ENCODE results near the gene SETDB1. TPM values are rescaled to one million over a fixed set of nuclear protein-coding genes. Genes with fewer than 3 reads are reported as not detected.

The SETDB1 gene
- total and polyA plus RNA-seq, 9 donors, result 31.5 to 41.5 (median 36.8) TPM

GRCh38 chr1:150973836-150974579 is 47.8 kb downstream of the SETDB1 start:
- peak overlapping the region; percentile 87 for H3K27ac ChIP-seq (ENCODE audit: low read length)
- H3K4me1 ChIP-seq (ENCODE audit: control insufficient read depth, insufficient read depth, low read length), result peaks cover 44% of the 10 kb centered on the region
- peak overlapping the region; percentile 91 for H3K4me3 ChIP-seq (ENCODE audit: low read length)
- no peaks in the 10 kb centered on the region for H3K27me3 ChIP-seq (ENCODE audit: control insufficient read depth, insufficient read depth, low read length)
- peaks cover 5% of the 10 kb centered on the region for H3K36me3 ChIP-seq (ENCODE audit: control insufficient read depth, insufficient read depth, low read length)
- DNase-seq, result peak; percentile 42
- 0% methylated on average over 67 of the region's 67 CpGs for WGBS (ENCODE audit: insufficient coverage)
- H3K9me3 ChIP-seq (replicated peaks; ENCODE audit: control insufficient read depth, low read depth, low read length), result no peaks in the 10 kb centered on the region

- H3K27ac ChIP-seq (ENCODE audit: low read length), result peak within 1 kb of the TSS; percentile 87
- H3K4me3 ChIP-seq (ENCODE audit: low read length), result peak within 1 kb of the TSS; percentile 91
- peaks cover 3% of the 10 kb centered on the region for H3K36me3 ChIP-seq (ENCODE audit: control insufficient read depth, insufficient read depth, low read length)
- no peaks in the 10 kb centered on the region for H3K9me3 ChIP-seq (replicated peaks; ENCODE audit: control insufficient read depth, low read depth, low read length)
- 2% methylated on average over 89 of the region's 106 CpGs for WGBS (ENCODE audit: insufficient coverage)
- peaks cover 50% of the 10 kb centered on the region for H3K4me1 ChIP-seq (ENCODE audit: control insufficient read depth, insufficient read depth, low read length)
- DNase-seq, result peak; percentile 94
- H3K27me3 ChIP-seq (ENCODE audit: control insufficient read depth, insufficient read depth, low read length), result no peaks in the 10 kb centered on the region
Observed at GRCh38 chr1:150974580-150975478, 48.7 kb downstream of the SETDB1 start, which contains the start of gene CERS2. Gene CERS2, minus strand, starts transcription at chr1:150974835. Its CDS starts 5,745 bp downstream, at chr1:150969090.

GRCh38 chr1:150976401-150976821 is 50.2 kb downstream of the SETDB1 start:
- no peak overlapping the region for H3K4me3 ChIP-seq (ENCODE audit: low read length)
- H3K27ac ChIP-seq (ENCODE audit: low read length), result no peak overlapping the region
- H3K4me1 ChIP-seq (ENCODE audit: control insufficient read depth, insufficient read depth, low read length), result peaks cover 39% of the 10 kb centered on the region

GRCh38 chr1:150976879-150977694 is 50.9 kb downstream of the SETDB1 start:
- WGBS (ENCODE audit: insufficient coverage), result 72% methylated on average over 7 of the region's 11 CpGs
- no peak overlapping the region for H3K4me3 ChIP-seq (ENCODE audit: low read length)

More at GRCh38 chr1:150976401-150976821, 50.2 kb downstream of the SETDB1 start:
- Histone ChIP-seq H3K27me3 (ENCODE audit: control insufficient read depth, insufficient read depth, low read length) (no peaks in the 10 kb centered on the region), H3K9me3 (replicated peaks; ENCODE audit: control insufficient read depth, low read depth, low read length) (no peaks in the 10 kb centered on the region), H3K36me3 (ENCODE audit: control insufficient read depth, insufficient read depth, low read length) (no peaks in the 10 kb centered on the region)
- 95% methylated on average over 6 of the region's 9 CpGs for WGBS (ENCODE audit: insufficient coverage)
- DNase-seq, result no peak

GRCh38 chr1:150979092-150980056 is 53.2 kb downstream of the SETDB1 start:
- DNase-seq, result peak; percentile 95
- no peaks in the 10 kb centered on the region for H3K36me3 ChIP-seq (ENCODE audit: control insufficient read depth, insufficient read depth, low read length)
- H3K4me3 ChIP-seq (ENCODE audit: low read length), result peak overlapping the region; percentile 4
- H3K9me3 ChIP-seq (replicated peaks; ENCODE audit: control insufficient read depth, low read depth, low read length), result no peaks in the 10 kb centered on the region
- WGBS (ENCODE audit: insufficient coverage), result 33% methylated on average over 10 of the region's 23 CpGs
- no peaks in the 10 kb centered on the region for H3K27me3 ChIP-seq (ENCODE audit: control insufficient read depth, insufficient read depth, low read length)
- H3K4me1 ChIP-seq (ENCODE audit: control insufficient read depth, insufficient read depth, low read length), result peaks cover 15% of the 10 kb centered on the region
- peak overlapping the region; percentile 25 for H3K27ac ChIP-seq (ENCODE audit: low read length)

More at GRCh38 chr1:150976879-150977694, 50.9 kb downstream of the SETDB1 start:
- H3K27ac ChIP-seq (ENCODE audit: low read length), result peak overlapping the region; percentile 47
- peak; percentile 71 for DNase-seq
- H3K27me3 ChIP-seq (ENCODE audit: control insufficient read depth, insufficient read depth, low read length), result no peaks in the 10 kb centered on the region
- peaks cover 33% of the 10 kb centered on the region for H3K4me1 ChIP-seq (ENCODE audit: control insufficient read depth, insufficient read depth, low read length)
- H3K9me3 ChIP-seq (replicated peaks; ENCODE audit: control insufficient read depth, low read depth, low read length), result no peaks in the 10 kb centered on the region
- no peaks in the 10 kb centered on the region for H3K36me3 ChIP-seq (ENCODE audit: control insufficient read depth, insufficient read depth, low read length)

- Histone ChIP-seq H3K9me3 (replicated peaks; ENCODE audit: control insufficient read depth, low read depth, low read length) (no peaks in the 10 kb centered on the region), H3K4me3 (ENCODE audit: low read length) (no peak overlapping the region), H3K4me1 (ENCODE audit: control insufficient read depth, insufficient read depth, low read length) (peaks cover 12% of the 10 kb centered on the region), H3K27ac (ENCODE audit: low read length) (no peak overlapping the region), H3K27me3 (ENCODE audit: control insufficient read depth, insufficient read depth, low read length) (no peaks in the 10 kb centered on the region), H3K36me3 (ENCODE audit: control insufficient read depth, insufficient read depth, low read length) (no peaks in the 10 kb centered on the region)
- DNase-seq, result no peak
- WGBS (ENCODE audit: insufficient coverage), result 45% methylated on average over 2 of the region's 6 CpGs
Observed at GRCh38 chr1:150981177-150981804, 55.1 kb downstream of the SETDB1 start.

GRCh38 chr1:150981805-150982712 is 55.9 kb downstream of the SETDB1 start, which contains the start of gene ANXA9:
Gene ANXA9, plus strand, starts transcription at chr1:150982292. Its CDS starts 814 bp downstream, at chr1:150983106.
- no peaks in the 10 kb centered on the region for H3K27me3 ChIP-seq (ENCODE audit: control insufficient read depth, insufficient read depth, low read length)
- H3K9me3 ChIP-seq (replicated peaks; ENCODE audit: control insufficient read depth, low read depth, low read length), result no peaks in the 10 kb centered on the region
- H3K27ac ChIP-seq (ENCODE audit: low read length), result no peak within 1 kb of the TSS
- WGBS (ENCODE audit: insufficient coverage), result 25% methylated on average over 5 of the region's 12 CpGs
- no peak for DNase-seq
- H3K36me3 ChIP-seq (ENCODE audit: control insufficient read depth, insufficient read depth, low read length), result no peaks in the 10 kb centered on the region
- peaks cover 12% of the 10 kb centered on the region for H3K4me1 ChIP-seq (ENCODE audit: control insufficient read depth, insufficient read depth, low read length)
- no peak within 1 kb of the TSS for H3K4me3 ChIP-seq (ENCODE audit: low read length)

GRCh38 chr1:150985179-150985825 is 59.1 kb downstream of the SETDB1 start:
- no peak overlapping the region for H3K27ac ChIP-seq (ENCODE audit: low read length)
- whole genome bisulfite sequencing (ENCODE audit: insufficient coverage), result 91% methylated on average over 2 of the region's 2 CpGs
- no peaks in the 10 kb centered on the region for H3K36me3 ChIP-seq (ENCODE audit: control insufficient read depth, insufficient read depth, low read length)
- no peaks in the 10 kb centered on the region for H3K9me3 ChIP-seq (replicated peaks; ENCODE audit: control insufficient read depth, low read depth, low read length)
- H3K4me1 ChIP-seq (ENCODE audit: control insufficient read depth, insufficient read depth, low read length), result no peaks in the 10 kb centered on the region
- no peak overlapping the region for H3K4me3 ChIP-seq (ENCODE audit: low read length)
- no peaks in the 10 kb centered on the region for H3K27me3 ChIP-seq (ENCODE audit: control insufficient read depth, insufficient read depth, low read length)
- DNase-seq, result no peak

All from muscle of leg (tissue), 11 donors.